Measurements from ENCODE around the gene ENTR1. TPM values are rescaled to one million over a fixed set of nuclear protein-coding genes. Genes with fewer than 3 reads are reported as not detected.
A peak's percentile ranks its signal among the peaks of the same experiment; 100 is the strongest.

Gene ENTR1
- total and polyA plus RNA-seq, 10 of the 15 experiments (the other 5 are each of a cell fraction or from before 2014, with no cell fraction given): 8.2 to 96.4 (median 41.1) TPM

GRCh38 chr9:136372561-136373299, 37.7 kb downstream of the ENTR1 start (continued):
- TF ChIP-seq YBX1 (IDR thresholded peaks at IDR 0.05) (no peak), IRF4 (IDR thresholded peaks at IDR 0.05; ENCODE audit: low read depth, low read length) (no peak), POLR2A (IDR thresholded peaks at IDR 0.05; ENCODE audit: low read depth, low read length) (peak; percentile 6; the same call in 1 of the 2 replicates)
- TF ChIP-seq, protein P1, sequence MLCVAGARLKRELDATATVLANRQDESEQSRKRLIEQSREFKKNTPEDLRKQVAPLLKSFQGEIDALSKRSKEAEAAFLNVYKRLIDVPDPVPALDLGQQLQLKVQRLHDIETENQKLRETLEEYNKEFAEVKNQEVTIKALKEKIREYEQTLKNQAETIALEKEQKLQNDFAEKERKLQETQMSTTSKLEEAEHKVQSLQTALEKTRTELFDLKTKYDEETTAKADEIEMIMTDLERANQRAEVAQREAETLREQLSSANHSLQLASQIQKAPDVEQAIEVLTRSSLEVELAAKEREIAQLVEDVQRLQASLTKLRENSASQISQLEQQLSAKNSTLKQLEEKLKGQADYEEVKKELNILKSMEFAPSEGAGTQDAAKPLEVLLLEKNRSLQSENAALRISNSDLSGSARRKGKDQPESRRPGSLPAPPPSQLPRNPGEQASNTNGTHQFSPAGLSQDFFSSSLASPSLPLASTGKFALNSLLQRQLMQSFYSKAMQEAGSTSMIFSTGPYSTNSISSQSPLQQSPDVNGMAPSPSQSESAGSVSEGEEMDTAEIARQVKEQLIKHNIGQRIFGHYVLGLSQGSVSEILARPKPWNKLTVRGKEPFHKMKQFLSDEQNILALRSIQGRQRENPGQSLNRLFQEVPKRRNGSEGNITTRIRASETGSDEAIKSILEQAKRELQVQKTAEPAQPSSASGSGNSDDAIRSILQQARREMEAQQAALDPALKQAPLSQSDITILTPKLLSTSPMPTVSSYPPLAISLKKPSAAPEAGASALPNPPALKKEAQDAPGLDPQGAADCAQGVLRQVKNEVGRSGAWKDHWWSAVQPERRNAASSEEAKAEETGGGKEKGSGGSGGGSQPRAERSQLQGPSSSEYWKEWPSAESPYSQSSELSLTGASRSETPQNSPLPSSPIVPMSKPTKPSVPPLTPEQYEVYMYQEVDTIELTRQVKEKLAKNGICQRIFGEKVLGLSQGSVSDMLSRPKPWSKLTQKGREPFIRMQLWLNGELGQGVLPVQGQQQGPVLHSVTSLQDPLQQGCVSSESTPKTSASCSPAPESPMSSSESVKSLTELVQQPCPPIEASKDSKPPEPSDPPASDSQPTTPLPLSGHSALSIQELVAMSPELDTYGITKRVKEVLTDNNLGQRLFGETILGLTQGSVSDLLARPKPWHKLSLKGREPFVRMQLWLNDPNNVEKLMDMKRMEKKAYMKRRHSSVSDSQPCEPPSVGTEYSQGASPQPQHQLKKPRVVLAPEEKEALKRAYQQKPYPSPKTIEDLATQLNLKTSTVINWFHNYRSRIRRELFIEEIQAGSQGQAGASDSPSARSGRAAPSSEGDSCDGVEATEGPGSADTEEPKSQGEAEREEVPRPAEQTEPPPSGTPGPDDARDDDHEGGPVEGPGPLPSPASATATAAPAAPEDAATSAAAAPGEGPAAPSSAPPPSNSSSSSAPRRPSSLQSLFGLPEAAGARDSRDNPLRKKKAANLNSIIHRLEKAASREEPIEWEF (IDR thresholded peaks at IDR 0.05; ENCODE audit: insufficient replicate concordance, low read depth, low read length): no peak

DNA sequence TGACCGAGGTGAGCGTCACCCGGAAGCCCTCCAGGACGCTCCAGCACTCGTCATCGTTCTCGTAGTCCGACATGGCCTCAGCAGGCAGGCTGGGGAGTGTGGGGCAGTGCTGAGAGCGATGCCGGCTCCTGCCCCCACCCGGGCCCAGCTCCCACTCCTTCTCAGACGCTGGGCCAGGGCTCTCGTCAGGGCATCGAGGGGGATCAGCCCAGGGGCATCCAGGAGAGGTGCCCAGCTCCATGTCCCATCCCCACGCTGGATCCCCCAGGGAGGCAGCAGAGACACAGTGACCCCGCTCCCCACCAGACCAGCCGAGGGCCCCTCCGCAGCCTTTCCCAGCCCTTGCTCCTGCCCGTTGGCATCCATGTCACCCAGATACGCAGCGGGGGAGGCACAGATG, 38.4 kb downstream of the ENTR1 start:
- ChIA-PET SMC1A (ENCODE audit: uncharacterized antibody, unreplicated experiment) (no interaction called here), RAD21 (ENCODE audit: unreplicated experiment) (interaction anchor here (1.6 kb wide), 1 partner anchor 9 kb away, joined by 6 read pairs; the partner anchor contains the start of gene DNLZ), CTCF (interaction anchor here (1.5 to 1.9 kb wide), 2 partner anchors 9 to 28 kb away, joined by 5 to 7 read pairs; partner anchors contain the start of genes DNLZ and SNAPC4), POLR2A (interaction anchor here (2.0 kb wide), 1 partner anchor 32 kb away, joined by 5 read pairs; no protein-coding TSS in a partner anchor)
- Histone ChIP-seq H3K4me1 (ENCODE audit: control insufficient read depth, insufficient read depth, low read length) (0 out of 2 replicates have a peak, but pooled peaks cover 4% of the 10 kb centered on the region), H3K4me3 (0 out of 2 replicates have a peak overlapping the region, but pooled peaks have one; percentile 60), H3K4me2 (ENCODE audit: control insufficient read depth, insufficient read depth) (peak overlapping the region; percentile 36), H3K27me3 (replicated peaks in 1 of 2; ENCODE audit: control insufficient read depth in 2 of 2, insufficient read depth in 2 of 2, low read length in 1 of 2) (no peaks in the 10 kb centered on the region), H4K20me1 (ENCODE audit: control insufficient read depth, insufficient read depth) (no peaks in the 10 kb centered on the region), H3K9me3 (replicated peaks; ENCODE audit: control insufficient read depth, insufficient read depth, low read length) (no peaks in the 10 kb centered on the region), H3K9ac (ENCODE audit: control insufficient read depth, insufficient read depth, low read length) (no peak overlapping the region; the same call in 1 of the 2 replicates), H3K27ac (ENCODE audit: control insufficient read depth, insufficient read depth) (no peak overlapping the region), H3K36me3 (ENCODE audit: control insufficient read depth in 2 of 2, insufficient read depth in 2 of 2, low read length in 1 of 2) (peaks cover 0 to 1% of the 10 kb centered on the region in 2 experiments; a peak in 3 of 4 replicates), H3K79me2 (ENCODE audit: control insufficient read depth, insufficient read depth, low read length) (no peaks in the 10 kb centered on the region), H2AFZ (ENCODE audit: control insufficient read depth, low read depth, low read length) (no peak overlapping the region)
- no peak for FAIRE-seq
- ATAC-seq: no peak
- TF ChIP-seq RB1 (IDR thresholded peaks at IDR 0.05; ENCODE audit: borderline replicate concordance) (no peak), MTA2 (IDR thresholded peaks at IDR 0.05; ENCODE audit: low read depth) (no peak), IRF3 (IDR thresholded peaks at IDR 0.05) (no peak), HDAC2 (IDR thresholded peaks at IDR 0.05) (no peak), GABPA (IDR thresholded peaks at IDR 0.05; ENCODE audit: low read depth) (no peak), MYC (IDR thresholded peaks at IDR 0.05; ENCODE audit: insufficient read depth, insufficient read length, insufficient replicate concordance, low read length, severe bottlenecking) (no peak), NR2C1 (IDR thresholded peaks at IDR 0.05) (no peak), HDAC6 (IDR thresholded peaks at IDR 0.05; ENCODE audit: unreplicated experiment) (no peak)
- TF ChIP-seq, protein P2, sequence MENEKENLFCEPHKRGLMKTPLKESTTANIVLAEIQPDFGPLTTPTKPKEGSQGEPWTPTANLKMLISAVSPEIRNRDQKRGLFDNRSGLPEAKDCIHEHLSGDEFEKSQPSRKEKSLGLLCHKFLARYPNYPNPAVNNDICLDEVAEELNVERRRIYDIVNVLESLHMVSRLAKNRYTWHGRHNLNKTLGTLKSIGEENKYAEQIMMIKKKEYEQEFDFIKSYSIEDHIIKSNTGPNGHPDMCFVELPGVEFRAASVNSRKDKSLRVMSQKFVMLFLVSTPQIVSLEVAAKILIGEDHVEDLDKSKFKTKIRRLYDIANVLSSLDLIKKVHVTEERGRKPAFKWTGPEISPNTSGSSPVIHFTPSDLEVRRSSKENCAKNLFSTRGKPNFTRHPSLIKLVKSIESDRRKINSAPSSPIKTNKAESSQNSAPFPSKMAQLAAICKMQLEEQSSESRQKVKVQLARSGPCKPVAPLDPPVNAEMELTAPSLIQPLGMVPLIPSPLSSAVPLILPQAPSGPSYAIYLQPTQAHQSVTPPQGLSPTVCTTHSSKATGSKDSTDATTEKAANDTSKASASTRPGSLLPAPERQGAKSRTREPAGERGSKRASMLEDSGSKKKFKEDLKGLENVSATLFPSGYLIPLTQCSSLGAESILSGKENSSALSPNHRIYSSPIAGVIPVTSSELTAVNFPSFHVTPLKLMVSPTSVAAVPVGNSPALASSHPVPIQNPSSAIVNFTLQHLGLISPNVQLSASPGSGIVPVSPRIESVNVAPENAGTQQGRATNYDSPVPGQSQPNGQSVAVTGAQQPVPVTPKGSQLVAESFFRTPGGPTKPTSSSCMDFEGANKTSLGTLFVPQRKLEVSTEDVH (IDR thresholded peaks at IDR 0.05; ENCODE audit: low read depth, partially characterized antibody): no peak
- intact Hi-C loops (cut with micrococcal nuclease; ENCODE audit: unreplicated experiment): no loop called here
- in situ Hi-C loops (cut with MboI): no loop called here
- BruUV-seq (replicated peaks): no TSS peak
- WGBS (ENCODE audit: insufficient coverage, insufficient replicate concordance, low lambda C conversion rate, missing lambda C conversion rate): 77% methylated on average over 21 of the region's 21 CpGs
- DNase-seq (ENCODE audit: low read depth, low spot score): no peak

Measured in GM12878 (cell line).